Stimulated activated CD8-positive, alpha-beta memory T cell treated with anti-CD3 and anti-CD28 coated beads, Interleukin-7, amount 100 ng/mL, for 48 hours (primary cell): ENCODE results near the gene ERC2.

Experiments
- DNase-seq, 2 donors: peaks; one replicate each; pipeline ENCODE4 v3.0.0-alpha.2; 2020; ENCODE audit warnings: low read depth in 1 of 2; ENCODE audit errors: extremely low read depth in 1 of 2

The ERC2 gene

GRCh38 chr3:55813268-55814097 is 654.8 kb downstream of the ERC2 start:
- no peak for DNase-seq

GRCh38 chr3:55812394-55813013 is 655.8 kb downstream of the ERC2 start:
- no peak for DNase-seq

- DNase-seq: no peak
Measured at GRCh38 chr3:55807210-55807609, 661.1 kb downstream of the ERC2 start.

- no peak for DNase-seq
Measured at GRCh38 chr3:55805169-55805568, 663.1 kb downstream of the ERC2 start.

GRCh38 chr3:55804170-55805095 is 663.8 kb downstream of the ERC2 start:
- no peak for DNase-seq

- no peak for DNase-seq
Measured at GRCh38 chr3:55802816-55803215, 665.5 kb downstream of the ERC2 start.

- no peak for DNase-seq
Measured at GRCh38 chr3:55801676-55802075, 666.6 kb downstream of the ERC2 start.

- no peak for DNase-seq
Measured at GRCh38 chr3:55801068-55801467, 667.2 kb downstream of the ERC2 start.

GRCh38 chr3:55797775-55798174 is 670.5 kb downstream of the ERC2 start:
- no peak for DNase-seq

GRCh38 chr3:55797084-55797483 is 671.2 kb downstream of the ERC2 start:
- no peak for DNase-seq

GRCh38 chr3:55796533-55796932 is 671.7 kb downstream of the ERC2 start:
- DNase-seq: no peak

GRCh38 chr3:55795746-55796145 is 672.5 kb downstream of the ERC2 start:
- no peak for DNase-seq

GRCh38 chr3:55795296-55795695 is 673.0 kb downstream of the ERC2 start:
- DNase-seq: no peak

GRCh38 chr3:55792742-55793141 is 675.5 kb downstream of the ERC2 start:
- DNase-seq: no peak

GRCh38 chr3:55792009-55792408 is 676.3 kb downstream of the ERC2 start:
- DNase-seq: no peak

- DNase-seq: no peak
Measured at GRCh38 chr3:55790596-55791350, 677.5 kb downstream of the ERC2 start.

GRCh38 chr3:55789516-55789915 is 678.8 kb downstream of the ERC2 start:
- no peak for DNase-seq

GRCh38 chr3:55782807-55783206 is 685.5 kb downstream of the ERC2 start:
- DNase-seq: no peak

GRCh38 chr3:55782351-55782750 is 685.9 kb downstream of the ERC2 start:
- no peak for DNase-seq

- no peak for DNase-seq
Measured at GRCh38 chr3:55780913-55781312, 687.4 kb downstream of the ERC2 start.

- DNase-seq: no peak
Measured at GRCh38 chr3:55779543-55779942, 688.7 kb downstream of the ERC2 start.
